Measurements from ENCODE around the gene MYBBP1A. TPM values are rescaled to one million over a fixed set of nuclear protein-coding genes. Genes with fewer than 3 reads are reported as not detected.

The MYBBP1A gene
- total and polyA plus RNA-seq, 2 experiments from 2014 or later, result 42.4 to 56.4 TPM

DNA sequence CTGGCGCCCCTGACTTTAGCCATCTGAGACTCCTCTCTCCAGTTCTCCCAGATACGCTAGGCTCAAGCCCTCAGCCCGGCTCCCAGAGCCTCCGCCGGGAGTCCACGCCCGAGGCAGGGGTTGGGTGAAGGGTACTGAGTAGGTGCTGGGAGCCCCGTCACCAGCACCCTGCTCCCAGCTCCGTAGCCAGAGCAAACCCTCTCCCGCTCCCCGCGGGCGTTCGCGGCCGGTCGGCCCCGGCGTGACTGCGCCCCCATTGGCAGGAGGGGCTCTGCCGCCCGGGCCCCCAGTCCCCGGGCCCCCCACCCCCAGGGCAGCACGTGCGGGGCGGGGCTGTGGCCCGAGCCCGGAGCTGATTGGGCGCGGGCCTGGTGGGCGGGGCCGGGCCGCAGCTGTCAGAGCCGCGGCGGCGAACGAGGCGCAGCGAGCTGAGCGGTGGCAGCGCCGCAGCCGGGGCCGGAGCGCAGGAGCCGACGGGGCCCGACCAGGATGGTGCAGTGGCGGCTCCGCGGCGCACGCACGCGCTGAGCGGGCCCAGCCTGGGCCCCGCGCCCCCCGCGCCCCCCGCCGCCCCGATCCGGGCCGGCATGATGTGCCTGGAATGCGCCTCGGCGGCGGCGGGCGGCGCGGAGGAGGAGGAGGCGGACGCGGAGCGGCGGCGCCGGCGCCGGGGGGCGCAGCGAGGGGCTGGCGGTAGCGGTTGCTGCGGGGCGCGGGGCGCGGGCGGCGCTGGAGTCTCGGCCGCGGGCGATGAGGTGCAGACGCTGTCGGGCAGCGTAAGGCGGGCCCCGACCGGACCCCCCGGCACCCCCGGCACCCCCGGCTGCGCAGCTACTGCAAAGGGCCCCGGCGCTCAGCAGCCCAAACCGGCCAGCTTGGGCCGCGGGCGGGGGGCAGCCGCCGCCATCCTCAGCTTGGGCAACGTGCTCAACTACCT is 56.5 kb downstream of the MYBBP1A start, which contains the start of gene SPNS2:
SPNS2 (plus strand) TSS at position 421 of the 937 bp plus-strand sequence; CDS start at position 588, 167 bp downstream.
- H3K9ac ChIP-seq, result no peak within 1 kb of the TSS
- peak; percentile 76 for DNase-seq
- H3K27me3 ChIP-seq (replicated peaks; ENCODE audit: insufficient read depth), result peaks cover 59% of the 10 kb centered on the region
- WGBS, 2 experiments (ENCODE audit: low coverage in 1 of 2, low lambda C conversion rate in 2 of 2, missing lambda C conversion rate in 2 of 2), result 3% methylated on average over 38 to 43 of the region's 117 CpGs
- H3K27ac ChIP-seq, result no peak within 1 kb of the TSS
- H3K4me2 ChIP-seq (ENCODE audit: unreplicated experiment), result peak within 1 kb of the TSS; percentile 42
- no peaks in the 10 kb centered on the region for H3K36me3 ChIP-seq (ENCODE audit: low read depth)
- H3K4me1 ChIP-seq (ENCODE audit: insufficient read depth), result no peaks in the 10 kb centered on the region
- no peaks in the 10 kb centered on the region for H3K9me2 ChIP-seq (ENCODE audit: insufficient read depth)
- H3K9me3 ChIP-seq (ENCODE audit: low read depth), result no peaks in the 10 kb centered on the region
- no peaks in the 10 kb centered on the region for H4K20me1 ChIP-seq (ENCODE audit: insufficient read depth)
- no peak for TF ChIP-seq EZH2 (IDR thresholded peaks at IDR 0.05; ENCODE audit: insufficient read depth, poor library complexity, severe bottlenecking)
- TF ChIP-seq EZH2phosphoT487 (IDR thresholded peaks at IDR 0.05; ENCODE audit: insufficient read depth, low read depth), result no peak
- H2AFZ ChIP-seq, result no peak within 1 kb of the TSS
- no peaks in the 10 kb centered on the region for H3F3A ChIP-seq (ENCODE audit: insufficient read depth)
- peak within 1 kb of the TSS; percentile 42; the same call in 1 of the 2 replicates for H3K4me3 ChIP-seq
- H3K79me2 ChIP-seq (ENCODE audit: insufficient read depth), result no peaks in the 10 kb centered on the region
- in situ Hi-C loops (cut with MboI), result no loop called here

DNA sequence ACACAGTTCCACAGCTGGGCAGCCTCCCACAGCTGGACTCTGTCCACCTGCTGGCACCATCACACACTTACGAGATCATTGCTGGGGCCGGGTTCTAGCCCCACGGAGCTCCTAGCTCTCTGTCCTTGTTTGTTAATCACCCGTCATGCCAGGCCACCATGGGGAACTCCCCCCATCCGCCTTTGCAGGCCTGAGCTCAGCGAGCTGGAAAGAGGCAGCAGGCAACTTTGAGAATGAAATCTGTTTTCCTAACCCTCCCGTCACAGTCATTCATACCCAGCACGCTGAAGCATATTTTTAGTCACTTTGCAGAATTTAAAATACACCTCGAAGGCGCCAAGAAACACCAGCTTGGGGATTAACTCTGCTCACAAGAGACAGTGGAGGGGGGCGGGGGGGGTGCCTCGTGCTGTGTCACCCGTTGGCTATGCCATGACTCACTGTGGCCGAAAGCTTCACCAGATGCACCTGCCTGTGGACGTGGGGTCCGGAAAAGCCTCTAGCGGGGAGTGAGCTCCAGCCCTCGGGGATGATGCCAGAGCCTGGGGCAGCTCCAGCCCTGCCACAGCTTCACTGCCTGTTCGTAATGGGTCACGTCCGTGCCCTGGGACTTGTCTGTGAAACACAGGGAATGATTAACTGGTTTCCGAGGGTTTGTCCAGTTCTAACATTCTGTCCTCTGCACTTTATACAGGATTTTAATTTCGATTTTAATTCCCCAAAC is 57.9 kb downstream of the MYBBP1A start:
- Histone ChIP-seq H3K9me2 (ENCODE audit: insufficient read depth) (no peaks in the 10 kb centered on the region), H3K27ac (no peak overlapping the region), H3F3A (ENCODE audit: insufficient read depth) (no peaks in the 10 kb centered on the region), H4K20me1 (ENCODE audit: insufficient read depth) (no peaks in the 10 kb centered on the region), H3K9me3 (ENCODE audit: low read depth) (no peaks in the 10 kb centered on the region), H2AFZ (no peak overlapping the region), H3K4me1 (ENCODE audit: insufficient read depth) (no peaks in the 10 kb centered on the region), H3K9ac (no peak overlapping the region), H3K36me3 (ENCODE audit: low read depth) (no peaks in the 10 kb centered on the region), H3K4me2 (ENCODE audit: unreplicated experiment) (no peak overlapping the region), H3K27me3 (replicated peaks; ENCODE audit: insufficient read depth) (peaks cover 49% of the 10 kb centered on the region), H3K79me2 (ENCODE audit: insufficient read depth) (no peaks in the 10 kb centered on the region), H3K4me3 (no peak overlapping the region)
- WGBS, 2 experiments (ENCODE audit: low coverage in 1 of 2, low lambda C conversion rate in 2 of 2, missing lambda C conversion rate in 2 of 2), result 30 to 33% methylated on average over 22 of the region's 23 CpGs
- in situ Hi-C loops (cut with MboI), result no loop called here
- TF ChIP-seq EZH2 (IDR thresholded peaks at IDR 0.05; ENCODE audit: insufficient read depth, poor library complexity, severe bottlenecking) (no peak), EZH2phosphoT487 (IDR thresholded peaks at IDR 0.05; ENCODE audit: insufficient read depth, low read depth) (no peak)
- peak; percentile 42 for DNase-seq

DNA sequence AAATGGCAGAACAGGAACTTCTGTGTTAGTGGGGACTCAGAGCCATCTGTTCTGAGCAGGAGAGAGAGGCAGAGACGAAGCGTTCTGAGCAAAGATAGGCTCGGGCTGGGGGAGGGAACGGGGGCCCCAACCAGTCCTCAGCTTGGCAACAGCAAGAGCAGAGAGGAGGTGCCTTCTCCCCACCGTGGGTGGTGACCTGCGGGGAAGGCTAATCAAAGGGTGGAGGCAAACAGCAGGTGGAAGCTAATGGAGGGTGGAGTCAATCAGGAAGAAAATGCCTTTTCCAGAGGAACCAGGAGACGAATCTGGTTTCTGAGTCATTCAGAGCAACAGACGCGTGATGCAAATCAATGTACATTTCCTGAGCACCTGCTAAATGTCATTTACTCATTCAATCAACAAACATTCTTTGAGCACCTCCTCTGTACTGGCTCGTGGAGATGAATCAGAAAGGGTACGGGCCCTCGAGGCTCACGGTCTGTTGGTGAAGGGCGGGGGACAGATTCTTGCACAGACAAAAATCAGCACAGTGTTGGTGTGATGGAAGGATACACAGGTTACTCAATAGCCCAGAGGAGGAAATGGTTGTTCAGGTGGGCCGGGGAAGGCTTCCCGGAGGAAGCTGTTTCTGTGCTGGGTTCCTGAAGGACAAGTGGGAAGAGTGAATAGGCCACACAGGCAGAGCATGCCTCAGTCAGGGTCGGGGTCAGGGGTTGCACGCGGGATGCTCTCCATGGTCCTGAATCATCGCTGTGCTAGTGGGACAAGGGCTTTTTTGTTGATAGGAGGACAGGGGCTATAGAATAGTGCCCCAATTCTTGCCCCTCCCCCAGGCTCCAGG is 62.2 kb downstream of the MYBBP1A start:
- Histone ChIP-seq H3F3A (ENCODE audit: insufficient read depth) (no peaks in the 10 kb centered on the region), H3K4me1 (ENCODE audit: insufficient read depth) (no peaks in the 10 kb centered on the region), H3K36me3 (ENCODE audit: low read depth) (no peaks in the 10 kb centered on the region), H3K9me3 (ENCODE audit: low read depth) (no peaks in the 10 kb centered on the region), H3K79me2 (ENCODE audit: insufficient read depth) (no peaks in the 10 kb centered on the region), H3K9ac (no peak overlapping the region), H3K27ac (no peak overlapping the region), H3K9me2 (ENCODE audit: insufficient read depth) (no peaks in the 10 kb centered on the region), H2AFZ (no peak overlapping the region), H3K4me3 (no peak overlapping the region), H3K27me3 (replicated peaks; ENCODE audit: insufficient read depth) (peaks cover 23% of the 10 kb centered on the region), H3K4me2 (ENCODE audit: unreplicated experiment) (no peak overlapping the region), H4K20me1 (ENCODE audit: insufficient read depth) (no peaks in the 10 kb centered on the region)
- TF ChIP-seq EZH2phosphoT487 (IDR thresholded peaks at IDR 0.05; ENCODE audit: insufficient read depth, low read depth) (no peak), EZH2 (IDR thresholded peaks at IDR 0.05; ENCODE audit: insufficient read depth, poor library complexity, severe bottlenecking) (no peak)
- in situ Hi-C loops (cut with MboI), result no loop called here
- WGBS, 2 experiments (ENCODE audit: low coverage in 1 of 2, low lambda C conversion rate in 2 of 2, missing lambda C conversion rate in 2 of 2), result 31 to 34% methylated on average over 20 of the region's 20 CpGs
- peak; percentile 27 for DNase-seq

DNA sequence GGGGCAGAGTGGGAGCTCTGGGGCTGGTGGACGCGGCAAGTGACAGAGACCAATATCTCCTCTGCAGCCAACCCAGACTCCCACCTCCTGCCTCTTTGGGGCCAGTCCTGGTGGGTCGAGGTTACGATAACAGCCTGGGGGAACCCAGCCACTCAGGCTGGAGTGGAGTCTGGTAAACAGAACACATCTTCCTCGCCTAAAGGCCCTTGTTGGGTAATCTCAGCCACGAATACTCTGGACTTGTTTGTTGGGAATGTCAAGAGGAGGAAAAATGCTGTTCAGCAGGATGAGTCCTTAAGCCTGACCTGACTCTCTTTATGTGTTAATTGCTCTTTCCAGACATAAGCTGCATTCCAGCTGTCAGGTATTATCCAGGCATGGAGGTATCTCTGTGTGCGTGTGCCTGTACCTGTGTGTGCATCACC is 64.5 kb downstream of the MYBBP1A start:
- H3K9ac ChIP-seq, result no peak overlapping the region
- TF ChIP-seq EZH2 (IDR thresholded peaks at IDR 0.05; ENCODE audit: insufficient read depth, poor library complexity, severe bottlenecking), result no peak
- no peak for TF ChIP-seq EZH2phosphoT487 (IDR thresholded peaks at IDR 0.05; ENCODE audit: insufficient read depth, low read depth)

More for the DNA sequence above, 64.5 kb downstream of the MYBBP1A start:
- Histone ChIP-seq H3K27ac (no peak overlapping the region), H2AFZ (no peak overlapping the region), H3K9me2 (ENCODE audit: insufficient read depth) (no peaks in the 10 kb centered on the region), H4K20me1 (ENCODE audit: insufficient read depth) (no peaks in the 10 kb centered on the region), H3K9me3 (ENCODE audit: low read depth) (no peaks in the 10 kb centered on the region), H3K36me3 (ENCODE audit: low read depth) (no peaks in the 10 kb centered on the region), H3K4me2 (ENCODE audit: unreplicated experiment) (no peak overlapping the region), H3F3A (ENCODE audit: insufficient read depth) (no peaks in the 10 kb centered on the region), H3K79me2 (ENCODE audit: insufficient read depth) (no peaks in the 10 kb centered on the region), H3K27me3 (replicated peaks; ENCODE audit: insufficient read depth) (peaks cover 14% of the 10 kb centered on the region), H3K4me3 (no peak overlapping the region), H3K4me1 (ENCODE audit: insufficient read depth) (no peaks in the 10 kb centered on the region)
- in situ Hi-C loops (cut with MboI), result no loop called here
- WGBS, 2 experiments (ENCODE audit: low coverage in 1 of 2, low lambda C conversion rate in 2 of 2, missing lambda C conversion rate in 2 of 2), result 70 to 74% methylated on average over 7 of the region's 7 CpGs
- DNase-seq, result no peak

Data from GM23248 (cell line).